ENCODE measurements around the gene ITPK1. TPM values are rescaled to one million over a fixed set of nuclear protein-coding genes. Genes with fewer than 3 reads are reported as not detected.

The ITPK1 gene
- polyA plus RNA-seq, 1 of the 3 experiments (the other 2 are of a cell fraction): 23.2 TPM

DNA sequence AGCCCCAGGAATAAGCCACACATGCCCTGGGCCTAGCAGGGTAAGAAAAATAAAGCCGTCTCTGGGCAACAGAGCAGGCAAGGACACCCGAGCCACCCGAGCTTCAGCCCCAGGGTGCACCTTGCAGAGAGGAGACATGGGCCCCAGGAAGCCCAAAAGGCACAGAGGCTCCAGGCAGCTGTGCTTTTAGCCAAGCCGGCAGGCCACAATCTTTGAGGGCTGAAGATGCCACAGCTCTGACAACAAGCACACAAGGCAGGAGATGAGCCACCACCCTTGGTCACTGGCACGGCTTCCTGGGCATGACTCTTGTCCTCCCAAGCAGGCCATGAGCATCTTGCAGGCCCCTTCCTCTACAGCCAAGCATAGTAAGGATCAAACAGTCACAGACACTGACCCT is 86.3 kb downstream of the ITPK1 start:
- Histone ChIP-seq H3K9ac (no peak overlapping the region), H3K9me3 (no peaks in the 10 kb centered on the region), H3K27me3 (ENCODE audit: insufficient read depth) (no peaks in the 10 kb centered on the region), H3F3A (replicated peaks; ENCODE audit: insufficient read depth) (no peaks in the 10 kb centered on the region), H4K20me1 (ENCODE audit: insufficient read depth) (0 out of 2 replicates have a peak, but pooled peaks cover 5% of the 10 kb centered on the region), H3K4me3 (ENCODE audit: low read depth in 2 of 2, low read length in 1 of 2) (no peak overlapping the region), H3K79me2 (ENCODE audit: insufficient read depth) (no peaks in the 10 kb centered on the region), H3K36me3 (replicated peaks in 1 of 2; ENCODE audit: control insufficient read depth in 1 of 2, insufficient read depth in 2 of 2, low read length in 1 of 2) (no peaks in the 10 kb centered on the region), H2AFZ (ENCODE audit: low read depth) (no peak overlapping the region), H3K4me1 (ENCODE audit: control insufficient read depth in 1 of 2, insufficient read depth in 2 of 2, low read depth in 1 of 2, low read length in 1 of 2) (peaks cover 0 to 36% of the 10 kb centered on the region in 2 experiments; a peak in 1 of 4 replicates), H3K27ac (ENCODE audit: low read depth in 2 of 2, low read length in 1 of 2) (no peak overlapping the region), H3K4me2 (no peak overlapping the region), H3K9me2 (no peaks in the 10 kb centered on the region)
- ChIA-PET POLR2A (no interaction called here), CTCF (interaction anchor here (1.0 to 1.8 kb wide), 2 partner anchors 77 to 84 kb away, joined by 3 to 5 read pairs; no protein-coding TSS in a partner anchor)
- DNase-seq: no peak
- TF ChIP-seq ELF1 (IDR thresholded peaks at IDR 0.05) (no peak), FOXJ3 (CRISPR knock-in tag; IDR thresholded peaks at IDR 0.05) (no peak), SIN3A (IDR thresholded peaks at IDR 0.05; ENCODE audit: borderline replicate concordance, low read depth, low read length) (no peak), TAF1 (IDR thresholded peaks at IDR 0.05; ENCODE audit: borderline replicate concordance, low read depth, low read length) (no peak), TCF12 (IDR thresholded peaks at IDR 0.05) (no peak), CHD2 (IDR thresholded peaks at IDR 0.05; ENCODE audit: low read length, partially characterized antibody) (no peak), NFIC (IDR thresholded peaks at IDR 0.05; ENCODE audit: borderline replicate concordance) (no peak)
- TF ChIP-seq, protein P1, sequence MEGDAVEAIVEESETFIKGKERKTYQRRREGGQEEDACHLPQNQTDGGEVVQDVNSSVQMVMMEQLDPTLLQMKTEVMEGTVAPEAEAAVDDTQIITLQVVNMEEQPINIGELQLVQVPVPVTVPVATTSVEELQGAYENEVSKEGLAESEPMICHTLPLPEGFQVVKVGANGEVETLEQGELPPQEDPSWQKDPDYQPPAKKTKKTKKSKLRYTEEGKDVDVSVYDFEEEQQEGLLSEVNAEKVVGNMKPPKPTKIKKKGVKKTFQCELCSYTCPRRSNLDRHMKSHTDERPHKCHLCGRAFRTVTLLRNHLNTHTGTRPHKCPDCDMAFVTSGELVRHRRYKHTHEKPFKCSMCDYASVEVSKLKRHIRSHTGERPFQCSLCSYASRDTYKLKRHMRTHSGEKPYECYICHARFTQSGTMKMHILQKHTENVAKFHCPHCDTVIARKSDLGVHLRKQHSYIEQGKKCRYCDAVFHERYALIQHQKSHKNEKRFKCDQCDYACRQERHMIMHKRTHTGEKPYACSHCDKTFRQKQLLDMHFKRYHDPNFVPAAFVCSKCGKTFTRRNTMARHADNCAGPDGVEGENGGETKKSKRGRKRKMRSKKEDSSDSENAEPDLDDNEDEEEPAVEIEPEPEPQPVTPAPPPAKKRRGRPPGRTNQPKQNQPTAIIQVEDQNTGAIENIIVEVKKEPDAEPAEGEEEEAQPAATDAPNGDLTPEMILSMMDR (IDR thresholded peaks at IDR 0.05): no peak
- TF ChIP-seq, protein P2, sequence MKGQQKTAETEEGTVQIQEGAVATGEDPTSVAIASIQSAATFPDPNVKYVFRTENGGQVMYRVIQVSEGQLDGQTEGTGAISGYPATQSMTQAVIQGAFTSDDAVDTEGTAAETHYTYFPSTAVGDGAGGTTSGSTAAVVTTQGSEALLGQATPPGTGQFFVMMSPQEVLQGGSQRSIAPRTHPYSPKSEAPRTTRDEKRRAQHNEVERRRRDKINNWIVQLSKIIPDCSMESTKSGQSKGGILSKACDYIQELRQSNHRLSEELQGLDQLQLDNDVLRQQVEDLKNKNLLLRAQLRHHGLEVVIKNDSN (IDR thresholded peaks at IDR 0.05; ENCODE audit: borderline replicate concordance, low read depth): no peak
- WGBS (ENCODE audit: low lambda C conversion rate): 97% methylated on average over 4 of the region's 5 CpGs

DNA sequence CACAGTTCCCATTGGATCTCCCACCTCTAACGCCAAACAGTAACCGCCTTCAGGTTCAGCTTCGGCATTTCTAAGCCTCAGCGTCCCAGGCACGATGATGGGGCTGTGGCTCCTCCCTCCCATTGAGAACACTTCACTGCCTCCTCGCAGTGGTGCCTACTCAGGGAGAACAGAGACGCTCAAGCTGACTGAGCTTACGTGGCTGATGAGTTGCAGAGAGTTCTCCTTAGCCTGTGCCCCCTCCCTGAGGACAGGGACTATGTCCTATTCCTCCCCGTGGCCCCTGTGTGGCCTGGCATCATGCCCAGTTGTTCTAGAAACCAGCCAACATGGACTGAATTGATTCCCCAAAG is 87.0 kb downstream of the ITPK1 start:
- H4K20me1 ChIP-seq (ENCODE audit: insufficient read depth): 0 out of 2 replicates have a peak, but pooled peaks cover 5% of the 10 kb centered on the region
- no peak overlapping the region for H3K27ac ChIP-seq (ENCODE audit: low read depth in 2 of 2, low read length in 1 of 2)
- H3K4me2 ChIP-seq: no peak overlapping the region
- no peaks in the 10 kb centered on the region for H3K9me3 ChIP-seq
- no peaks in the 10 kb centered on the region for H3F3A ChIP-seq (replicated peaks; ENCODE audit: insufficient read depth)
- DNase-seq: no peak
- H3K4me3 ChIP-seq (ENCODE audit: low read depth in 2 of 2, low read length in 1 of 2): no peak overlapping the region
- H3K36me3 ChIP-seq (replicated peaks in 1 of 2; ENCODE audit: control insufficient read depth in 1 of 2, insufficient read depth in 2 of 2, low read length in 1 of 2): no peaks in the 10 kb centered on the region
- no peaks in the 10 kb centered on the region for H3K9me2 ChIP-seq
- WGBS (ENCODE audit: low lambda C conversion rate): 93% methylated on average over 9 of the region's 9 CpGs
- H3K4me1 ChIP-seq (ENCODE audit: control insufficient read depth in 1 of 2, insufficient read depth in 2 of 2, low read depth in 1 of 2, low read length in 1 of 2): peaks cover 0 to 36% of the 10 kb centered on the region in 2 experiments; a peak in 1 of 4 replicates
- POLR2A ChIA-PET: no interaction called here
- no peak overlapping the region for H2AFZ ChIP-seq (ENCODE audit: low read depth)
- CTCF ChIA-PET: interaction anchor here (1.0 to 1.8 kb wide), 2 partner anchors 76 to 85 kb away, joined by 3 to 5 read pairs; no protein-coding TSS in a partner anchor
- H3K9ac ChIP-seq: no peak overlapping the region
- H3K27me3 ChIP-seq (ENCODE audit: insufficient read depth): no peaks in the 10 kb centered on the region
- no peaks in the 10 kb centered on the region for H3K79me2 ChIP-seq (ENCODE audit: insufficient read depth)
- TF ChIP-seq, protein P3, sequence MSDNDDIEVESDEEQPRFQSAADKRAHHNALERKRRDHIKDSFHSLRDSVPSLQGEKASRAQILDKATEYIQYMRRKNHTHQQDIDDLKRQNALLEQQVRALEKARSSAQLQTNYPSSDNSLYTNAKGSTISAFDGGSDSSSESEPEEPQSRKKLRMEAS (IDR thresholded peaks at IDR 0.05; ENCODE audit: low read depth): no peak
- TF ChIP-seq, protein P4, sequence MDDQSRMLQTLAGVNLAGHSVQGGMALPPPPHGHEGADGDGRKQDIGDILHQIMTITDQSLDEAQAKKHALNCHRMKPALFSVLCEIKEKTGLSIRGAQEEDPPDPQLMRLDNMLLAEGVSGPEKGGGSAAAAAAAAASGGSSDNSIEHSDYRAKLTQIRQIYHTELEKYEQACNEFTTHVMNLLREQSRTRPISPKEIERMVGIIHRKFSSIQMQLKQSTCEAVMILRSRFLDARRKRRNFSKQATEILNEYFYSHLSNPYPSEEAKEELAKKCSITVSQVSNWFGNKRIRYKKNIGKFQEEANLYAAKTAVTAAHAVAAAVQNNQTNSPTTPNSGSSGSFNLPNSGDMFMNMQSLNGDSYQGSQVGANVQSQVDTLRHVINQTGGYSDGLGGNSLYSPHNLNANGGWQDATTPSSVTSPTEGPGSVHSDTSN (IDR thresholded peaks at IDR 0.05): no peak
- TF ChIP-seq RXRA (IDR thresholded peaks at IDR 0.05; ENCODE audit: borderline replicate concordance, low read depth) (no peak), GABPA (IDR thresholded peaks at IDR 0.05; ENCODE audit: low read depth) (no peak), NFIC (IDR thresholded peaks at IDR 0.05; ENCODE audit: borderline replicate concordance) (no peak), SMC3 (IDR thresholded peaks at IDR 0.05; ENCODE audit: low read depth, low read length) (no peak), JUND (IDR thresholded peaks at IDR 0.05) (no peak), FOXM1 (IDR thresholded peaks at IDR 0.05; ENCODE audit: low read depth) (no peak), POLR2AphosphoS5 (IDR thresholded peaks at IDR 0.05; ENCODE audit: low read depth, low read length) (no peak), EZH2phosphoT487 (IDR thresholded peaks at IDR 0.05; ENCODE audit: borderline replicate concordance, low read depth) (no peak), TCF12 (IDR thresholded peaks at IDR 0.05) (no peak), MEF2A (IDR thresholded peaks at IDR 0.05; ENCODE audit: borderline replicate concordance, low read depth) (no peak), SIN3A (IDR thresholded peaks at IDR 0.05; ENCODE audit: borderline replicate concordance, low read depth, low read length) (no peak), RAD21 (IDR thresholded peaks at IDR 0.05; ENCODE audit: low read length) (no peak), NRF1 (IDR thresholded peaks at IDR 0.05; ENCODE audit: low read depth, low read length) (no peak)
- TF ChIP-seq, protein P5, sequence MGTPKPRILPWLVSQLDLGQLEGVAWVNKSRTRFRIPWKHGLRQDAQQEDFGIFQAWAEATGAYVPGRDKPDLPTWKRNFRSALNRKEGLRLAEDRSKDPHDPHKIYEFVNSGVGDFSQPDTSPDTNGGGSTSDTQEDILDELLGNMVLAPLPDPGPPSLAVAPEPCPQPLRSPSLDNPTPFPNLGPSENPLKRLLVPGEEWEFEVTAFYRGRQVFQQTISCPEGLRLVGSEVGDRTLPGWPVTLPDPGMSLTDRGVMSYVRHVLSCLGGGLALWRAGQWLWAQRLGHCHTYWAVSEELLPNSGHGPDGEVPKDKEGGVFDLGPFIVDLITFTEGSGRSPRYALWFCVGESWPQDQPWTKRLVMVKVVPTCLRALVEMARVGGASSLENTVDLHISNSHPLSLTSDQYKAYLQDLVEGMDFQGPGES (IDR thresholded peaks at IDR 0.05; ENCODE audit: low read depth, low read length): no peak
- TF ChIP-seq, protein P6, sequence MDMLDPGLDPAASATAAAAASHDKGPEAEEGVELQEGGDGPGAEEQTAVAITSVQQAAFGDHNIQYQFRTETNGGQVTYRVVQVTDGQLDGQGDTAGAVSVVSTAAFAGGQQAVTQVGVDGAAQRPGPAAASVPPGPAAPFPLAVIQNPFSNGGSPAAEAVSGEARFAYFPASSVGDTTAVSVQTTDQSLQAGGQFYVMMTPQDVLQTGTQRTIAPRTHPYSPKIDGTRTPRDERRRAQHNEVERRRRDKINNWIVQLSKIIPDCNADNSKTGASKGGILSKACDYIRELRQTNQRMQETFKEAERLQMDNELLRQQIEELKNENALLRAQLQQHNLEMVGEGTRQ (IDR thresholded peaks at IDR 0.05; ENCODE audit: borderline replicate concordance, low read depth, low read length): no peak
- TF ChIP-seq, protein P2 (IDR thresholded peaks at IDR 0.05; ENCODE audit: borderline replicate concordance, low read depth): no peak

Data from SK-N-SH (cell line).